Sigmoid colon (tissue), 7 donors: Measurements from ENCODE around the gene KCNQ5. TPM values are rescaled to one million over a fixed set of nuclear protein-coding genes. Genes with fewer than 3 reads are reported as not detected.

Experiments used
- DNase-seq: peaks from one replicate; pipeline ENCODE4 v3.0.0-alpha.2; 2019
- H3K27ac ChIP-seq, 4 donors: fragments of 200-600 bp; sonication (generic); one replicate each; pipeline ENCODE4 v1.5.1; 2016 to 2019; ENCODE audit warnings: mild to moderate bottlenecking in 1 of 4
- H3K27me3 ChIP-seq, 3 donors: fragments of 200-600 bp; sonication (generic); one replicate each; pipeline ENCODE4 v1.5.1; 2019; ENCODE audit warnings: mild to moderate bottlenecking in 1 of 3
- H3K36me3 ChIP-seq, 4 donors: fragments of 200-600 bp; sonication (generic); one replicate each; pipeline ENCODE4 v1.5.1; 2016 to 2019
- H3K4me1 ChIP-seq, 4 donors: fragments of 200-600 bp; sonication (generic); one replicate each; pipeline ENCODE4 v1.5.1; 2017 to 2019
- H3K4me3 ChIP-seq, 4 donors: fragments of 200-600 bp; sonication (generic); one replicate each; pipeline ENCODE4 v1.5.1; 2017 to 2019; ENCODE audit warnings: mild to moderate bottlenecking in 2 of 4, moderate library complexity in 1 of 4
- H3K9me3 ChIP-seq, 4 donors: fragments of 200-600 bp in 3 of 4; sonication (generic) in 3 of 4; one replicate each; pipeline versions ENCODE4 v1.5.1 to v1.6.1; 2013 to 2019
- CTCF ChIP-seq, 4 experiments: fragments of 450-650 bp in 3 of 4; fragments of 200-600 bp in 1 of 4; IDR thresholded peaks; one replicate each; pipeline ENCODE4 v1.5.1; 2016 to 2019; ENCODE audit warnings: antibody characterized with exemption in 4 of 4, mild to moderate bottlenecking in 3 of 4, moderate library complexity in 2 of 4
- EP300 ChIP-seq, 4 donors: sonication (generic); formaldehyde crosslinking; IDR thresholded peaks; one replicate each; pipeline ENCODE4 v1.6.1; 2017; ENCODE audit warnings: antibody characterized with exemption in 4 of 4
- POLR2A ChIP-seq, 2 donors: fragments of 450-650 bp; IDR thresholded peaks; one replicate each; pipeline ENCODE4 v1.6.1; 2016; ENCODE audit warnings: antibody characterized with exemption in 2 of 2, mild to moderate bottlenecking in 2 of 2, moderate library complexity in 2 of 2
- POLR2AphosphoS5 ChIP-seq, 4 donors: sonication (generic); formaldehyde crosslinking; IDR thresholded peaks; one replicate each; pipeline ENCODE4 v1.6.1; 2017; ENCODE audit warnings: antibody characterized with exemption in 4 of 4
- WGBS, 2 donors: extraction: QIAGEN DNeasy Blood & Tissue Kit; methylation state at CpG; one replicate each; pipeline ENCODE4 v1.1.7; 2013; 5-methylcytosine and 5-hydroxymethylcytosine counted together
- intact Hi-C: fragments of 100-400 bp; cut with DNase I; formaldehyde crosslinking; loops from one replicate; pipeline ENCODE4 v1.15.1; 2023
- polyA plus RNA-seq, 3 donors: library from polyadenylated mRNA; stranded (reverse); fragments of 200-250 nt; gene quantifications; one replicate each; pipeline ENCODE4 v1.2.3, GENCODE V29; 2013
- total RNA-seq, 4 donors: library from RNA; depleted of rRNA; stranded (reverse); fragments of >200 nt; gene quantifications; one replicate each; pipeline ENCODE4 v1.1.0, GENCODE V29; 2016
- donor health status: healthy with polysubstance abuse.
- donor health status: Bipolar disorder and iron deficiency.
- donor health status: healthy.

KCNQ5 gene
- total and polyA plus RNA-seq, 7 donors = 0.49 to 2.1 (median 1.1) TPM; not detected in 2

- Histone ChIP-seq H3K27ac (no peak overlapping the region), H3K9me3 (no peaks in the 10 kb centered on the region), H3K4me3 (no peak overlapping the region), H3K27me3 (no peaks in the 10 kb centered on the region), H3K4me1 (no peaks in the 10 kb centered on the region), H3K36me3 (no peaks in the 10 kb centered on the region)
- intact Hi-C loops = no loop called here
- 34 to 68% methylated on average over 1 of the region's 1 CpG for WGBS, 2 donors
- no peak for DNase-seq
- TF ChIP-seq POLR2A (IDR thresholded peaks at IDR 0.05) = no peak
- TF ChIP-seq POLR2AphosphoS5 (IDR thresholded peaks at IDR 0.05) = no peak
- TF ChIP-seq CTCF (IDR thresholded peaks at IDR 0.05) = no peak
- TF ChIP-seq EP300 (IDR thresholded peaks at IDR 0.05) = no peak
These were observed 319.9 kb downstream of the KCNQ5 start for GRCh38 chr6:72941751-72942150.

- no peaks in the 10 kb centered on the region for H3K27me3 ChIP-seq
- TF ChIP-seq CTCF (IDR thresholded peaks at IDR 0.05) (no peak), POLR2AphosphoS5 (IDR thresholded peaks at IDR 0.05) (no peak), EP300 (IDR thresholded peaks at IDR 0.05) (no peak), POLR2A (IDR thresholded peaks at IDR 0.05) (no peak)
- WGBS, 2 donors = 85 to 86% methylated on average over 1 of the region's 1 CpG
- no peaks in the 10 kb centered on the region for H3K9me3 ChIP-seq
- no peaks in the 10 kb centered on the region for H3K4me1 ChIP-seq
- H3K36me3 ChIP-seq = no peaks in the 10 kb centered on the region
- DNase-seq = no peak
- intact Hi-C loops = no loop called here
- no peak overlapping the region for H3K27ac ChIP-seq
- H3K4me3 ChIP-seq = no peak overlapping the region
These were observed 321.8 kb downstream of the KCNQ5 start for GRCh38 chr6:72943699-72944098.

- intact Hi-C loops = no loop called here
- 73 to 88% methylated on average over 2 of the region's 2 CpGs for WGBS, 2 donors
These were observed 322.8 kb downstream of the KCNQ5 start for GRCh38 chr6:72944660-72945059.

DNA sequence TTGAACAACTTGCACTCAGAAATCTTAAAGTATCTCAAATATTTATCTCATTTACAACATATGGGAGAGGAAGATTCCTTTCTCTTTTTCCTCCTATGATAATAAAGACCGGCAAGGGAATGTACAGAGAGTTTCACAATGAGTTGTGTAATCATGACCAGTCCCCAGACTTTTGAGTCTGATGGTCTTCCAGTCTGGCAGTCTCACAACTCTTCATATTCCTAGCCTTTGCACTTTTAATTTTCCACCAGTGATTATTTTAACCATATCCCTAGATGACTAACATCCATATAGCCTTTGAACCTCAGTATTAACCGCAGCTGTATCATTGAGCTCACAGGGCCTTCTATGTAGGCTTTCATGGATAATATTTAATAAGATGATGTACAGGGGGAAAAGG lies 324.9 kb downstream of the KCNQ5 start:
- H3K9me3 ChIP-seq = no peaks in the 10 kb centered on the region
- intact Hi-C loops = no loop called here
- no peaks in the 10 kb centered on the region for H3K4me1 ChIP-seq
- TF ChIP-seq EP300 (IDR thresholded peaks at IDR 0.05) = no peak
- TF ChIP-seq CTCF (IDR thresholded peaks at IDR 0.05) = no peak
- TF ChIP-seq POLR2A (IDR thresholded peaks at IDR 0.05) = no peak
- no peak for TF ChIP-seq POLR2AphosphoS5 (IDR thresholded peaks at IDR 0.05)
- no peaks in the 10 kb centered on the region for H3K36me3 ChIP-seq
- 80 to 84% methylated on average over 2 of the region's 2 CpGs for WGBS, 2 donors
- H3K27me3 ChIP-seq = no peaks in the 10 kb centered on the region
- no peak overlapping the region for H3K4me3 ChIP-seq
- no peak overlapping the region for H3K27ac ChIP-seq
- no peak for DNase-seq

More at GRCh38 chr6:72944660-72945059, 322.8 kb downstream of the KCNQ5 start:
- TF ChIP-seq POLR2AphosphoS5 (IDR thresholded peaks at IDR 0.05) (no peak), EP300 (IDR thresholded peaks at IDR 0.05) (no peak), CTCF (IDR thresholded peaks at IDR 0.05) (no peak), POLR2A (IDR thresholded peaks at IDR 0.05) (no peak)
- DNase-seq = no peak
- Histone ChIP-seq H3K27ac (no peak overlapping the region), H3K4me1 (no peaks in the 10 kb centered on the region), H3K36me3 (no peaks in the 10 kb centered on the region), H3K4me3 (no peak overlapping the region), H3K9me3 (no peaks in the 10 kb centered on the region), H3K27me3 (no peaks in the 10 kb centered on the region)

DNA sequence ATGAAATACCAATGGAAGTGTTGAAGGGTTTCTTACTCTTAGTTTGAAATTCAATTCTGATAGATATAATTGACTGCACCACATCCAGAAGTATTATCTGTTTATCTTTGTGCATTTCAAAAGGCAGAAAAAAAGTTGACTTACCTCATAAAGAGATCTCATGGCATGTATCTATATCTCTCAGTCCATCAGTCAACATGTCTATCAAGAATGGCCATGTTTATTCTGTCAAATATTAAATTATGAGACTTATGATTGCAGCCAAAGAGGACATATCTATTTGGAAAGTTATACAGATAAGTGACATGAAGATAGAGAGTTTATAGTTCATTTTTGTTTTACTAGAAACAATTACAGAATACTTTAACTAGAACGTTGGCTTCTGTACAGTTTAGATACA lies 325.7 kb downstream of the KCNQ5 start:
- Histone ChIP-seq H3K4me1 (no peaks in the 10 kb centered on the region), H3K36me3 (no peaks in the 10 kb centered on the region), H3K27ac (peak overlapping the region in 1 of 4 donors; percentile 47), H3K4me3 (no peak overlapping the region), H3K9me3 (no peaks in the 10 kb centered on the region), H3K27me3 (no peaks in the 10 kb centered on the region)
- TF ChIP-seq EP300 (IDR thresholded peaks at IDR 0.05) (no peak), POLR2A (IDR thresholded peaks at IDR 0.05) (no peak), CTCF (IDR thresholded peaks at IDR 0.05) (no peak), POLR2AphosphoS5 (IDR thresholded peaks at IDR 0.05) (no peak)
- no peak for DNase-seq
- WGBS, 2 donors = 24 to 65% methylated on average over 1 of the region's 1 CpG
- intact Hi-C loops = no loop called here
